Measurements from ENCODE around the gene PCP2. TPM values are rescaled to one million over a fixed set of nuclear protein-coding genes. Genes with fewer than 3 reads are reported as not detected.

Gene PCP2
- total and polyA plus RNA-seq, 2 donors (not counting 1 experiment from before 2014, with no cell fraction given), result 6.5 to 9.3 TPM

DNA sequence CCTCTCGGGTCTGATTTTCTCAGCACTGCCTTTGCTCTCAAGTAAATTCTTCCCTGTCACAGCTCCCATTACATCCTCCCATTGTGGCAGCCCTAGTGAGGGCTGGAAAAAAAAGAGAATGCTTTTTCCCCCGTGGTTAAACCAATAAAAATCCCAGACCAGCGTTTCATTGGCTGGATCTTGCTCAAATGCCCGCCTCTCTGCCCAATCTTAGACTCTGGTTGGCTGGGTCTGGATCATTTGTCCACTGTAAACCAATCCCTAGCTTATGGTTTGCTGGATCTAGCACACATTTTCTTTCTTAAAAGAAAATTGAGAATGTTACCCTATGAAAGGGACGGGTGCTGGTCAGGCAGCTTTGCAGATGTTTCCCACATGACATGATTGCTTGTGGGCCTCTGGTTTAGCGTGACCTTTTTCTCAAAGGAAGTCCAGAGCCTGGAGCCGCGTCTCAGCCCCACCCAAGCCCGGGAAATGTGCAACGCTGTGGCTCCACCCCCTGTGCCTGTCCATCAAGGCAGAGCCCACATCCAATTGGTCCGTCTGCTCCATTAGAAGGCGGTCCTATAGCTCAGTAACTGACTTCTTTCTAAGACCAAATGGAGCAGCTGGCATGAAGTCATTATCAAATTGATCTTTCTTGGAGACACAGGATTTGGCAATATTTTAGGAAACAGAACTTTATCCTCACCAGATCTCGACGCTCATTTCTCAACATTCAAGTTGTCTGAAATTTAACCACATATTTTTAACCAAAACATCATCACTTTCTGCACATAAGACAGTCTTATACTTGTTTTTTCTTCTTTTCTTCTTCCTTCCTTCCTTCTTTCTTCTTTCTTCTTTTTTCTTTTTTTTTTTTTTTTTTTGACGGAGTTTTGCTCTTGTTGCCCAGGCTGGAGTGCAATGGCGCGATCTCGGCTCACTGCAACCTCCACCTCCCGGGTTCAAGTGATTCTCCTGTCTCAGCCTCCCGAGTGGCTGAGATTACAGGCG lies 40.8 kb upstream of the PCP2 start:
- peaks cover 0 to 12% (median 0%) of the 10 kb centered on the region in 3 donors for H3K9me3 ChIP-seq (ENCODE audit: control extremely low read depth in 1 of 3, control insufficient read depth in 2 of 3, insufficient read depth in 1 of 3, low read length in 2 of 3)
- DNase-seq, result no peak
- no peak overlapping the region for H3K27ac ChIP-seq (ENCODE audit: low read length in 2 of 2)
- TF ChIP-seq CTCF (IDR thresholded peaks at IDR 0.05), result no peak
- no peak for TF ChIP-seq EZH2 (IDR thresholded peaks at IDR 0.05; ENCODE audit: borderline replicate concordance, insufficient read depth, low read depth, low read length, poor library complexity, severe bottlenecking)
- H4K20me1 ChIP-seq (ENCODE audit: control insufficient read depth, insufficient read depth, low read length, poor library complexity, severe bottlenecking), result no peaks in the 10 kb centered on the region
- Mint-ChIP-seq H3K4me1 (peaks cover 39% of the 10 kb centered on the region), H3K27ac (no peak overlapping the region), H3K27me3 (peaks cover 45% of the 10 kb centered on the region), H3K9me3 (ENCODE audit: insufficient read depth) (no peaks in the 10 kb centered on the region), H3K4me3 (no peak overlapping the region)
- H3K4me3 ChIP-seq (ENCODE audit: control extremely low read depth in 1 of 5, extremely low read depth in 1 of 5, insufficient read depth in 1 of 5, low read depth in 2 of 5, low read length in 4 of 5), result no peak overlapping the region
- H3K4me2 ChIP-seq (replicated peaks; ENCODE audit: low read depth, low read length, poor library complexity, severe bottlenecking), result no peak overlapping the region
- peaks cover 29 to 33% of the 10 kb centered on the region in 2 donors for H3K4me1 ChIP-seq (ENCODE audit: control insufficient read depth in 2 of 2, insufficient read depth in 2 of 2, low read length in 2 of 2)
- no peaks in the 10 kb centered on the region for H3K36me3 ChIP-seq (replicated peaks in 1 of 2; ENCODE audit: control extremely low read depth in 1 of 2, control insufficient read depth in 1 of 2, extremely low read depth in 1 of 2, insufficient read depth in 2 of 2, low read length in 1 of 2)
- H2AFZ ChIP-seq (ENCODE audit: insufficient read depth, low read depth, low read length, poor library complexity, severe bottlenecking), result no peak overlapping the region
- no peaks in the 10 kb centered on the region for H3K79me2 ChIP-seq (ENCODE audit: control insufficient read depth, insufficient read depth, low read length)
- intact Hi-C loops (cut with micrococcal nuclease), result loop anchor here (5.0 kb wide), 1 partner anchor 577 kb away; no protein-coding TSS in a partner anchor
- H3K27me3 ChIP-seq (replicated peaks in 1 of 4; ENCODE audit: control extremely low read depth in 1 of 4, control insufficient read depth in 3 of 4, insufficient read depth in 4 of 4, low read length in 3 of 4), result peaks cover 0 to 57% (median 13%) of the 10 kb centered on the region in 4 experiments
- no peak overlapping the region for H3K9ac ChIP-seq (ENCODE audit: low read length)
- CTCF ChIA-PET, result interaction anchor here (0.7 to 1.1 kb wide), 4 partner anchors 16 to 126 kb away, joined by 3 to 7 read pairs (median 4); no protein-coding TSS in a partner anchor
- ATAC-seq (ENCODE audit: low read depth), result no peak
- POLR2A ChIA-PET, result interaction anchor here (0.6 kb wide), 1 partner anchor 134 kb away, joined by 3 read pairs; no protein-coding TSS in a partner anchor
- whole genome bisulfite sequencing (ENCODE audit: insufficient coverage), result 48% methylated on average over 10 of the region's 21 CpGs

GRCh38 chr19:7672522-7672921 lies 39.0 kb upstream of the PCP2 start:
- no peaks in the 10 kb centered on the region for H3K36me3 ChIP-seq (replicated peaks in 1 of 2; ENCODE audit: control extremely low read depth in 1 of 2, control insufficient read depth in 1 of 2, extremely low read depth in 1 of 2, insufficient read depth in 2 of 2, low read length in 1 of 2)
- CTCF ChIA-PET, result no interaction called here

More at GRCh38 chr19:7672522-7672921, 39.0 kb upstream of the PCP2 start:
- Mint-ChIP-seq H3K4me1 (peaks cover 30% of the 10 kb centered on the region), H3K9me3 (ENCODE audit: insufficient read depth) (no peaks in the 10 kb centered on the region), H3K27ac (no peak overlapping the region), H3K4me3 (no peak overlapping the region), H3K27me3 (peaks cover 43% of the 10 kb centered on the region)
- peaks cover 25 to 27% of the 10 kb centered on the region in 2 donors for H3K4me1 ChIP-seq (ENCODE audit: control insufficient read depth in 2 of 2, insufficient read depth in 2 of 2, low read length in 2 of 2)
- DNase-seq, result no peak
- no peak for TF ChIP-seq CTCF (IDR thresholded peaks at IDR 0.05)
- TF ChIP-seq EZH2 (IDR thresholded peaks at IDR 0.05; ENCODE audit: borderline replicate concordance, insufficient read depth, low read depth, low read length, poor library complexity, severe bottlenecking), result no peak
- intact Hi-C loops (cut with micrococcal nuclease), result no loop called here
- H2AFZ ChIP-seq (ENCODE audit: insufficient read depth, low read depth, low read length, poor library complexity, severe bottlenecking), result no peak overlapping the region
- no peak overlapping the region for H3K4me2 ChIP-seq (replicated peaks; ENCODE audit: low read depth, low read length, poor library complexity, severe bottlenecking)
- ATAC-seq (ENCODE audit: low read depth), result no peak
- H3K27me3 ChIP-seq (replicated peaks in 1 of 4; ENCODE audit: control extremely low read depth in 1 of 4, control insufficient read depth in 3 of 4, insufficient read depth in 4 of 4, low read length in 3 of 4), result peaks cover 0 to 64% (median 13%) of the 10 kb centered on the region in 4 experiments
- H3K27ac ChIP-seq (ENCODE audit: low read length in 2 of 2), result no peak overlapping the region
- POLR2A ChIA-PET, result no interaction called here
- H3K9me3 ChIP-seq (ENCODE audit: control extremely low read depth in 1 of 3, control insufficient read depth in 2 of 3, insufficient read depth in 1 of 3, low read length in 2 of 3), result peaks cover 0 to 12% (median 0%) of the 10 kb centered on the region in 3 donors
- H3K79me2 ChIP-seq (ENCODE audit: control insufficient read depth, insufficient read depth, low read length), result no peaks in the 10 kb centered on the region
- no peak overlapping the region for H3K9ac ChIP-seq (ENCODE audit: low read length)
- no peak overlapping the region for H3K4me3 ChIP-seq (ENCODE audit: control extremely low read depth in 1 of 5, extremely low read depth in 1 of 5, insufficient read depth in 1 of 5, low read depth in 2 of 5, low read length in 4 of 5)
- H4K20me1 ChIP-seq (ENCODE audit: control insufficient read depth, insufficient read depth, low read length, poor library complexity, severe bottlenecking), result no peaks in the 10 kb centered on the region
- WGBS (ENCODE audit: insufficient coverage), result 70% methylated on average over 6 of the region's 9 CpGs
